HepG2 (cell line): ENCODE data around the gene DUSP8.

Experiments
- FOXP1 ChIP-seq, 2 experiments: fragments of 450-650 bp in 1 of 2; IDR thresholded peaks; 2 replicates each; pipeline ENCODE4 v1.6.1; 2017 to 2018; ENCODE audit warnings: antibody characterized with exemption in 1 of 2
- HMGXB4 ChIP-seq, 2 experiments: sonication (generic) in 1 of 2; formaldehyde crosslinking in 1 of 2; IDR thresholded peaks; 2 replicates each; pipeline versions ENCODE4 v1.4.0 to v1.6.1; 2018 to 2020; ENCODE audit warnings: missing genetic modification reagents in 2 of 2, borderline replicate concordance in 1 of 2, low read depth in 1 of 2, mild to moderate bottlenecking in 1 of 2, missing biosample characterization in 1 of 2
- MAFG ChIP-seq: sonication (generic); formaldehyde crosslinking; IDR thresholded peaks from 2 replicates; pipeline ENCODE4 v1.5.1; 2020; ENCODE audit warnings: mild to moderate bottlenecking, missing genetic modification reagents
- STAT6 ChIP-seq: sonication (generic); formaldehyde crosslinking; IDR thresholded peaks from 2 replicates; pipeline ENCODE4 v1.4.0; 2020; ENCODE audit warnings: missing genetic modification reagents, mild to moderate bottlenecking, borderline replicate concordance
- YY1 ChIP-seq: IDR thresholded peaks from 2 replicates; pipeline ENCODE4 v1.6.1; 2011; ENCODE audit warnings: low read length, low read depth, moderate library complexity, mild to moderate bottlenecking; ENCODE audit not compliant: insufficient read depth, insufficient replicate concordance
- ZHX2 ChIP-seq, 2 experiments: sonication (generic) in 1 of 2; formaldehyde crosslinking in 1 of 2; IDR thresholded peaks; 2 replicates each; pipeline versions ENCODE4 v1.6.1 to v1.9.0; 2014 to 2022; ENCODE audit warnings: antibody characterized with exemption in 1 of 2, borderline replicate concordance in 1 of 2, inconsistent platforms in 1 of 2, low read depth in 1 of 2, missing genetic modification reagents in 1 of 2
- ZNF121 ChIP-seq: sonication (generic); formaldehyde crosslinking; IDR thresholded peaks from 2 replicates; pipeline ENCODE4 v1.5.0; 2020; ENCODE audit warnings: mild to moderate bottlenecking, missing genetic modification reagents
- ZNF556 ChIP-seq: sonication (generic); formaldehyde crosslinking; IDR thresholded peaks from 2 replicates; pipeline ENCODE4 v1.4.0; 2020; ENCODE audit warnings: mild to moderate bottlenecking, missing genetic modification reagents, borderline replicate concordance
- ZNF746 ChIP-seq: sonication (generic); formaldehyde crosslinking; IDR thresholded peaks from 2 replicates; pipeline ENCODE4 v1.8.0; 2022; ENCODE audit warnings: mild to moderate bottlenecking, missing genetic modification reagents
- ZSCAN5A ChIP-seq: sonication (generic); formaldehyde crosslinking; IDR thresholded peaks from 2 replicates; pipeline ENCODE4 v1.8.0; 2022; ENCODE audit warnings: mild to moderate bottlenecking, missing genetic modification reagents, borderline replicate concordance
- TF ChIP-seq, protein P1 (sequence below): sonication (generic); formaldehyde crosslinking; IDR thresholded peaks from 2 replicates; pipeline ENCODE4 v1.5.0; 2020; ENCODE audit warnings: mild to moderate bottlenecking, missing genetic modification reagents, moderate library complexity
- TF ChIP-seq, protein P2 (sequence below): sonication (generic); formaldehyde crosslinking; IDR thresholded peaks from 2 replicates; pipeline ENCODE4 v1.8.0; 2022; ENCODE audit warnings: missing genetic modification reagents, mild to moderate bottlenecking, borderline replicate concordance

DNA sequence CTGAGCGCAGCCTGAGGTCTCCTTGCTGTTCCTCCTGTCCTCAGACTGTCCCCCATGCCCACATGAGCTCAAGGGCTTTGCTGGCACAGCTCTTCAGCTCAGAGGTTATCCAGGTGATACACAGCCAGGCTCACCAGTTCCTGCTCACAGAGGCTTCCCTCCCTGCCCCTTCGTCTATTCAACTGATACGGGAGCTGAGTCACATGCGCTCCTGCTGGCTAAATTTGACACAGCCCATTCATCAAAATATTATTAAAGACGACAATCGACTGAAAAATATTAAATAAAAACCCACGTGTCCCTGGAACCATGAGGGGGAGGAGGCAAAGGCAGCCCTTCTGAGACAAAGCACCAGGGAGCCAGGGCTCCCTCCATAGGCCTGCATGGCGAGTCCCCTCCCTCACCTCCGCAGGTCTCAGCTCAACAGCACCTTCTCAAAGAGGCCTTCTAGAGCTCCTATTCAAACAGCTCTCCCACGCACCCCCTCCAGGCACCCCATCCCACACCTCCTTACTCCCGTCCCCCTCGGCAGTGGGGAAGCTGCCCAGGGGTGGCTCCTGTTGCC, 40.5 kb downstream of the DUSP8 start:
- TF ChIP-seq, protein P1, sequence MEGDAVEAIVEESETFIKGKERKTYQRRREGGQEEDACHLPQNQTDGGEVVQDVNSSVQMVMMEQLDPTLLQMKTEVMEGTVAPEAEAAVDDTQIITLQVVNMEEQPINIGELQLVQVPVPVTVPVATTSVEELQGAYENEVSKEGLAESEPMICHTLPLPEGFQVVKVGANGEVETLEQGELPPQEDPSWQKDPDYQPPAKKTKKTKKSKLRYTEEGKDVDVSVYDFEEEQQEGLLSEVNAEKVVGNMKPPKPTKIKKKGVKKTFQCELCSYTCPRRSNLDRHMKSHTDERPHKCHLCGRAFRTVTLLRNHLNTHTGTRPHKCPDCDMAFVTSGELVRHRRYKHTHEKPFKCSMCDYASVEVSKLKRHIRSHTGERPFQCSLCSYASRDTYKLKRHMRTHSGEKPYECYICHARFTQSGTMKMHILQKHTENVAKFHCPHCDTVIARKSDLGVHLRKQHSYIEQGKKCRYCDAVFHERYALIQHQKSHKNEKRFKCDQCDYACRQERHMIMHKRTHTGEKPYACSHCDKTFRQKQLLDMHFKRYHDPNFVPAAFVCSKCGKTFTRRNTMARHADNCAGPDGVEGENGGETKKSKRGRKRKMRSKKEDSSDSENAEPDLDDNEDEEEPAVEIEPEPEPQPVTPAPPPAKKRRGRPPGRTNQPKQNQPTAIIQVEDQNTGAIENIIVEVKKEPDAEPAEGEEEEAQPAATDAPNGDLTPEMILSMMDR (CRISPR knock-in tag): no peak
- TF ChIP-seq ZSCAN5A (CRISPR knock-in tag) (no peak), HMGXB4 (CRISPR knock-in tag; IDR thresholded peaks at IDR 0.05; ENCODE audit: borderline replicate concordance in 1 of 2, low read depth in 1 of 2) (no peak), MAFG (CRISPR knock-in tag) (no peak), STAT6 (no peak), ZHX2 (IDR thresholded peaks at IDR 0.05; ENCODE audit: low read depth) (no peak), ZHX2 (CRISPR knock-in tag; IDR thresholded peaks at IDR 0.05; ENCODE audit: borderline replicate concordance) (no peak), FOXP1 (IDR thresholded peaks at IDR 0.05) (no peak), FOXP1 (CRISPR knock-in tag; IDR thresholded peaks at IDR 0.05) (no peak), ZNF556 (no peak), ZNF746 (no peak), ZNF121 (CRISPR knock-in tag) (no peak), YY1 (no peak)
- TF ChIP-seq, protein P2, sequence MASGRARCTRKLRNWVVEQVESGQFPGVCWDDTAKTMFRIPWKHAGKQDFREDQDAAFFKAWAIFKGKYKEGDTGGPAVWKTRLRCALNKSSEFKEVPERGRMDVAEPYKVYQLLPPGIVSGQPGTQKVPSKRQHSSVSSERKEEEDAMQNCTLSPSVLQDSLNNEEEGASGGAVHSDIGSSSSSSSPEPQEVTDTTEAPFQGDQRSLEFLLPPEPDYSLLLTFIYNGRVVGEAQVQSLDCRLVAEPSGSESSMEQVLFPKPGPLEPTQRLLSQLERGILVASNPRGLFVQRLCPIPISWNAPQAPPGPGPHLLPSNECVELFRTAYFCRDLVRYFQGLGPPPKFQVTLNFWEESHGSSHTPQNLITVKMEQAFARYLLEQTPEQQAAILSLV (CRISPR knock-in tag): no peak
